CD4-positive, alpha-beta T cell (primary cell): Measurements from ENCODE around the gene TPP1. TPM values are rescaled to one million over a fixed set of nuclear protein-coding genes. Genes with fewer than 3 reads are reported as not detected.
A peak's percentile ranks its signal among the peaks of the same experiment; 100 is the strongest.

Experiments
- ATAC-seq: fragments of 200-7000 bp; cut with Tn5 transposase; one replicate; pipeline ENCODE4 v1.10.0; 2022; ENCODE audit warnings: mild to moderate bottlenecking; ENCODE audit not compliant: poor library complexity
- CTCF ChIA-PET: fragments of 350-600 bp; sonication (Branson Sonifier 250); formaldehyde crosslinking; loops from one replicate; lab custom pipeline; 2021; ENCODE audit warnings: antibody characterized with exemption, inconsistent platforms; lab: Charles Lee
- POLR2A ChIA-PET: fragments of 350-600 bp; sonication (Branson Sonifier 250); formaldehyde crosslinking; loops from one replicate; lab custom pipeline; 2021; ENCODE audit warnings: antibody characterized with exemption, inconsistent platforms; lab: Charles Lee
- DNase-seq, 14 experiments: peaks; one replicate each; pipeline ENCODE4 v3.0.0-alpha.2; 2013 to 2020; ENCODE audit warnings: mixed read lengths in 2 of 14
- H3K27ac ChIP-seq, 2 donors: one replicate each; pipeline versions ENCODE4 v1.5.1 to v1.7.0; 2013; ENCODE audit warnings: low read length in 2 of 2, low read depth in 1 of 2, mild to moderate bottlenecking in 1 of 2
- H3K27me3 ChIP-seq, 2 experiments: 1 replicate in 1 of 2; 2 replicates in 1 of 2; pipeline versions ENCODE4 v1.6.1 to v1.7.0; 2013; ENCODE audit warnings: low read length in 2 of 2, control low read depth in 1 of 2, mild to moderate bottlenecking in 1 of 2, moderate library complexity in 1 of 2; ENCODE audit not compliant: insufficient read depth in 2 of 2, control insufficient read depth in 1 of 2
- H3K36me3 ChIP-seq: one replicate; pipeline ENCODE4 v1.6.1; 2013; ENCODE audit warnings: low read length, control low read depth; ENCODE audit not compliant: insufficient read depth
- H3K4me1 ChIP-seq: one replicate; pipeline ENCODE4 v1.6.1; 2013; ENCODE audit warnings: low read length, control low read depth; ENCODE audit not compliant: insufficient read depth
- H3K4me3 ChIP-seq: one replicate; pipeline ENCODE4 v1.5.1; 2013; ENCODE audit warnings: mild to moderate bottlenecking, low read length, moderate library complexity
- H3K9me3 ChIP-seq, 2 experiments: 1 replicate in 1 of 2; 2 replicates in 1 of 2; pipeline versions ENCODE4 v1.6.1 to v1.7.0; 2013; ENCODE audit warnings: low read length in 2 of 2, mild to moderate bottlenecking in 2 of 2, control low read depth in 1 of 2, moderate library complexity in 1 of 2; ENCODE audit not compliant: control insufficient read depth in 1 of 2, insufficient read depth in 1 of 2
- H3K27ac Mint-ChIP-seq: one replicate; pipeline ENCODE4 v1.8.0; 2020; ENCODE audit warnings: mixed read lengths
- H3K27me3 Mint-ChIP-seq: one replicate; pipeline ENCODE4 v1.8.0; 2021; ENCODE audit warnings: mixed read lengths
- H3K36me3 Mint-ChIP-seq: one replicate; pipeline ENCODE4 v1.8.0; 2021; ENCODE audit warnings: low read depth, mixed read lengths
- H3K4me1 Mint-ChIP-seq: one replicate; pipeline ENCODE4 v1.8.0; 2021; ENCODE audit warnings: low read depth, mixed read lengths
- H3K4me3 Mint-ChIP-seq: one replicate; pipeline ENCODE4 v1.8.0; 2020; ENCODE audit warnings: mild to moderate bottlenecking, mixed read lengths
- H3K9me3 Mint-ChIP-seq: one replicate; pipeline ENCODE4 v1.8.0; 2020; ENCODE audit warnings: mixed read lengths
- intact Hi-C, 2 experiments: fragments of 100-400 bp; cut with DNase I in 1 of 2; cut with micrococcal nuclease in 1 of 2; formaldehyde crosslinking; loops; one replicate each; pipeline versions ENCODE4 v1.15.1 to v1.9.0; 2023 to 2025; cut with DNase I, micrococcal nuclease
- total RNA-seq, 174 experiments: library from RNA in 2 of 174; stranded (reverse) in 2 of 174; gene quantifications; one replicate each; pipeline ENCODE4 v1.2.3 and lab custom pipeline; 2021 to 2026
- TF ChIP-seq, protein P1 (sequence below): fragments of 200-600 bp; IDR thresholded peaks from one replicate; pipeline ENCODE4 v1.8.0; 2022; ENCODE audit warnings: antibody characterized with exemption, mild to moderate bottlenecking

Gene TPP1
- total RNA-seq, 2 experiments from 2014 or later, result 29.7 to 34.4 TPM

GRCh38 chr11:6655020-6655789 lies 36.0 kb upstream of the TPP1 start:
- DNase-seq (peak in 7 of 14 experiments; percentile 19 to 67 (median 36)), ATAC-seq (peak; percentile 61)
- H3K4me1 ChIP-seq, result peaks cover 32% of the 10 kb centered on the region
- H3K27ac ChIP-seq, result peak overlapping the region in 1 of 2 donors; percentile 41
- ChIA-PET POLR2A (interaction anchor here (0.8 to 2.2 kb wide), 4 partner anchors 8 to 43 kb away, joined by 4 to 10 read pairs (median 6); partner anchors contain the start of genes TAF10 and TPP1), CTCF (no interaction called here)
- Mint-ChIP-seq H3K27me3 (no peaks in the 10 kb centered on the region), H3K27ac (no peak overlapping the region), H3K4me3 (no peak overlapping the region), H3K36me3 (no peaks in the 10 kb centered on the region), H3K4me1 (peaks cover 12% of the 10 kb centered on the region), H3K9me3 (no peaks in the 10 kb centered on the region)
- H3K36me3 ChIP-seq, result no peaks in the 10 kb centered on the region
- TF ChIP-seq, protein P1, sequence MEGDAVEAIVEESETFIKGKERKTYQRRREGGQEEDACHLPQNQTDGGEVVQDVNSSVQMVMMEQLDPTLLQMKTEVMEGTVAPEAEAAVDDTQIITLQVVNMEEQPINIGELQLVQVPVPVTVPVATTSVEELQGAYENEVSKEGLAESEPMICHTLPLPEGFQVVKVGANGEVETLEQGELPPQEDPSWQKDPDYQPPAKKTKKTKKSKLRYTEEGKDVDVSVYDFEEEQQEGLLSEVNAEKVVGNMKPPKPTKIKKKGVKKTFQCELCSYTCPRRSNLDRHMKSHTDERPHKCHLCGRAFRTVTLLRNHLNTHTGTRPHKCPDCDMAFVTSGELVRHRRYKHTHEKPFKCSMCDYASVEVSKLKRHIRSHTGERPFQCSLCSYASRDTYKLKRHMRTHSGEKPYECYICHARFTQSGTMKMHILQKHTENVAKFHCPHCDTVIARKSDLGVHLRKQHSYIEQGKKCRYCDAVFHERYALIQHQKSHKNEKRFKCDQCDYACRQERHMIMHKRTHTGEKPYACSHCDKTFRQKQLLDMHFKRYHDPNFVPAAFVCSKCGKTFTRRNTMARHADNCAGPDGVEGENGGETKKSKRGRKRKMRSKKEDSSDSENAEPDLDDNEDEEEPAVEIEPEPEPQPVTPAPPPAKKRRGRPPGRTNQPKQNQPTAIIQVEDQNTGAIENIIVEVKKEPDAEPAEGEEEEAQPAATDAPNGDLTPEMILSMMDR, result no peak
- H3K9me3 ChIP-seq, result no peaks in the 10 kb centered on the region
- H3K27me3 ChIP-seq, result no peaks in the 10 kb centered on the region
- H3K4me3 ChIP-seq, result peak overlapping the region; percentile 51
- intact Hi-C loops, result loop anchor here in 1 of 2 experiments (2.0 kb wide), 1 partner anchor 40 kb away; no protein-coding TSS in a partner anchor

DNA sequence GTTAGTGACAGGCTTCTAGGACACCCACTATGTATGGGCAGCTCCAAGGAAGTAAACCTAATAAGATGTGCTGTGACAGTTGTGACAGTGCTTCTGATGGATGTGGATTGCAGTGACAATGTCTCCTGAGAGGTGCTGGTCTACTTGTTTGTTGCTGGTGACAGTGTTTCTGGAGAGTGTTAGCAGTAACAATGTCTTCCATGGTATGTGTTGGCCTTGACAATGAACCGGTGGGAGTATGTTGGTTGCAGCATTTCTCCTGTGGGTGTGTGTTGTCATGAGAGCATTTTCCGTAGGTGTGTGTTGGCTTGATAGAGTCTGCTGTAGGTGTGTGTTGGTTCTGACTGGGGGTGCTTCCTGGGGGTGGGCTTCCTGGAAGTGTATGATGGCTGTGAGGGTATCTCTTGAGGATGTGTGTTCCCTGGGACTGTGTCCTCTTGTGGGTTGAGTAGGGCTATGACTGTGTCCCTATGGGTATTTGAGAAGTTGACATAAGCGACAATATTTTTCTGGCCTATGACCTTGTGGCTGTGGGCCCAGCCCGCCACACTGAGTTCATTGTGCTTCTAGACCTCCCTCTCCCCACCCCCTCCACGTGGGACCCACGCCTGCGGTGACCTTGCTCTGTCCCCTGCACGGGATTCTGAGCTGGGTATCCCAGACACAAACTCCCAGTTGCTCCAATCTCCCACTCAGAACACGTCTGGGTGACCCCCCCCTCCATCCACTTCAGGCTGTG lies 35.2 kb upstream of the TPP1 start:
- no peaks in the 10 kb centered on the region for H3K9me3 ChIP-seq
- Mint-ChIP-seq H3K4me1 (peaks cover 12% of the 10 kb centered on the region), H3K36me3 (no peaks in the 10 kb centered on the region), H3K27me3 (no peaks in the 10 kb centered on the region), H3K4me3 (no peak overlapping the region), H3K9me3 (no peaks in the 10 kb centered on the region), H3K27ac (no peak overlapping the region)
- ChIA-PET POLR2A (interaction anchor here (0.8 to 2.2 kb wide), 4 partner anchors 19 to 42 kb away, joined by 3 to 10 read pairs (median 6); partner anchors contain the start of genes MRPL17, TAF10 and TPP1), CTCF (interaction anchor here (1.2 kb wide), 1 partner anchor 29 kb away, joined by 4 read pairs; the partner anchor contains the start of gene MRPL17)
- peak overlapping the region; percentile 51 for H3K4me3 ChIP-seq
- H3K27ac ChIP-seq, result peak overlapping the region; percentile 16 to 41
- intact Hi-C loops, result loop anchor here in 1 of 2 experiments (2.0 kb wide), 1 partner anchor 40 kb away; no protein-coding TSS in a partner anchor
- H3K27me3 ChIP-seq, result no peaks in the 10 kb centered on the region
- DNase-seq, result no peak
- peaks cover 32% of the 10 kb centered on the region for H3K4me1 ChIP-seq
- TF ChIP-seq, protein P1, result no peak
- ATAC-seq, result peak; percentile 10
- H3K36me3 ChIP-seq, result no peaks in the 10 kb centered on the region

DNA sequence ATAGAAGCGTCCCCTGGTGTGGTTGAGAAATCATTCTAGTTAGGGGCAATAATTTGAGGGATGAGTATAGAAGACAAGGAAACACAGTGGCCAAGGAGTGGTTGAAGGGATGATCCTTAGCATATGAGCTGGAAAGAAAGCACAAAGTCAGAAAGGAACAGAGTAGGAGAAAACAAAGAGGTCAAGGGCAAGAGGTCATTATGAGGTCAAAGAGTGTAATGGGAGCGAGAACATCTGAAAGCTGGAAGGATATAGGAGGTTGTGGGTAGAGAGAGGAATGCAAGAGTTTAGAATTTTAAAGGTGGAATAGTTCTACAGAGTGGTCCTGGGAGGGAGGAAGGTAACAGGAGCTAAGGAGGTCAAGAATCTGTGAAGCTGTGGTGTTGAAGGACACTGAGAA lies 34.4 kb upstream of the TPP1 start:
- Histone ChIP-seq H3K27me3 (no peaks in the 10 kb centered on the region), H3K27ac (no peak overlapping the region), H3K4me1 (peaks cover 36% of the 10 kb centered on the region), H3K36me3 (no peaks in the 10 kb centered on the region), H3K4me3 (no peak overlapping the region), H3K9me3 (no peaks in the 10 kb centered on the region)
- TF ChIP-seq, protein P1, result no peak
- no peak overlapping the region for H3K4me3 Mint-ChIP-seq
- ChIA-PET POLR2A (interaction anchor here (0.8 to 1.4 kb wide), 3 partner anchors 20 to 35 kb away, joined by 3 to 7 read pairs (median 5); partner anchors contain the start of genes MRPL17 and TPP1), CTCF (interaction anchor here (1.2 kb wide), 1 partner anchor 30 kb away, joined by 4 read pairs; the partner anchor contains the start of gene MRPL17)
- H3K9me3 Mint-ChIP-seq, result no peaks in the 10 kb centered on the region
- H3K27me3 Mint-ChIP-seq, result no peaks in the 10 kb centered on the region
- H3K36me3 Mint-ChIP-seq, result no peaks in the 10 kb centered on the region
- no peak overlapping the region for H3K27ac Mint-ChIP-seq
- ATAC-seq, result no peak
- DNase-seq, result no peak
- intact Hi-C loops, result loop anchor here in 1 of 2 experiments (2.0 kb wide), 1 partner anchor 39 kb away; no protein-coding TSS in a partner anchor
- peaks cover 12% of the 10 kb centered on the region for H3K4me1 Mint-ChIP-seq
